GM12865 (cell line): ENCODE data around the gene FRMD1.

Source experiments
- DNase-seq: peaks from one replicate; pipeline ENCODE4 v3.0.0; 2010; ENCODE audit warnings: low read depth
- H3K4me3 ChIP-seq: 2 replicates; pipeline ENCODE4 v1.5.1; 2011; ENCODE audit warnings: mild to moderate bottlenecking, low read depth, low read length, control low read depth
- CTCF ChIP-seq: IDR thresholded peaks from 2 replicates; pipeline ENCODE4 v1.5.1; 2011; ENCODE audit warnings: low read length, control low read depth, low read depth, inconsistent platforms; ENCODE audit not compliant: insufficient read depth; ENCODE audit errors: missing control alignments

The FRMD1 gene

DNA sequence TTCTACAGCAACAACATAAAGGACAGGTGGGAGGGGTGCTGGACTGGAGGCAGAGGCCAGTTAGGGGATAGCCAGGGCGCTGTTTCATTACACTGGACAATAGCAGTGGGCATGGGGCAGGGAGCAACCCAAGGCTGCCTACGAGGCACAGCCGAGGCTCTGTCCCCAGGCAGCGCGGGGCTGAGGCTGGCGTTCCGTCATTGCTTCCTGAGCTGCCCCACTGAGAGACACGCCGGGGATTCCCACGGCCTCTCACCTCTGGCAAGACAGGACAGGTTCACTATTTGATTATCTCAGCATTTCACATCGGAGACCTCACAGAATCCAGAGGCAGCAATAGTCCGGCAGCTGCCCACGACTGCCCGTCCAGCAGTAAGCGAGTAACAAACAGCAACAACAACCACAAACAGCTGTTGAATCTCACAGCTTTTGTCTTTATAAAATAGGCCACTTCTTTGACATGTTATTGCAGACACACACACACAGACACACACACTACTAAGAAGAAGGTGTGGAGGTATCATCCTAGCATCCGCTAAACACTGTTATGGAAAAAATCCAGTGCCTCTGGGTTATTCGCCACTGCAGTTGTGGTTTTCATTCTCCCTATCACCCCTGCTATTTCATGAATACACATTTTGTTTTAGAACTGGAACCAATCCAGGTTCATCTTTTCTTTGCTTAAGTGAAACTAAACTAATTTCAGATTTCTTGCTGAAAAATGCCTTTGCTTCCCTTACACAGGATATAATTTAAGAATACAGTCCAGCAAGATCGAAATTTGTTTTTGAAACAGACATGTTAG, 62.1 kb downstream of the FRMD1 start:
- TF ChIP-seq CTCF: no peak
- no peak for DNase-seq
- no peak overlapping the region for H3K4me3 ChIP-seq

- H3K4me3 ChIP-seq: no peak overlapping the region
- DNase-seq: no peak
- no peak for TF ChIP-seq CTCF
Measured at GRCh38 chr6:168016176-168016620, 62.8 kb downstream of the FRMD1 start.

- no peak for TF ChIP-seq CTCF
- H3K4me3 ChIP-seq: no peak overlapping the region
- no peak for DNase-seq
Measured at GRCh38 chr6:168015482-168016175, 63.4 kb downstream of the FRMD1 start.

GRCh38 chr6:168015009-168015408, 64.0 kb downstream of the FRMD1 start:
- no peak overlapping the region for H3K4me3 ChIP-seq
- DNase-seq: no peak
- TF ChIP-seq CTCF: no peak

DNA sequence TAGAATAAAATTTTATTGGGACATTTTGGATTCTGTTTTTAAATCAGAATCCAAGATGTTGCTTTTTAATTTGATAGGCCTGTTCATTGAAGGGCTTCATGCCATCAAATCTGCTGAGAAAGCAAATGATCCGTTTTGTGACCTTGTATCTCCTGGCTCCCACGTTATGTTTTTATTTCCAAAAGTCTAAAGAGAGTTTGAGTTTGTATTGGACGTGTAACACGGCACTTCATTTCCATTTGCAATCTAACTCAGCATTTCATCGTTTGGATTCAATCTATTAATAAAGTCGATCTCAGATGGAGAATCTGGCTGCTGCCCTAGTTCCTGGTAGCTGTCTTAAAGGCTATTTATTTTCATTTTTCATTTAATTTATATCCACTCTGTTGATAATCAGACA, 64.6 kb downstream of the FRMD1 start:
- no peak overlapping the region for H3K4me3 ChIP-seq
- no peak for DNase-seq
- no peak for TF ChIP-seq CTCF

- no peak for TF ChIP-seq CTCF
- H3K4me3 ChIP-seq: no peak overlapping the region
- DNase-seq: no peak
Measured at GRCh38 chr6:168013250-168013915, 65.6 kb downstream of the FRMD1 start.
